Skeletal muscle cell (primary cell): Measurements from ENCODE around the gene KIF13A.
A peak's percentile ranks its signal among the peaks of the same experiment; 100 is the strongest.
"Not testable (repeated sequence)": the region's sequence is repeated elsewhere in the genome, so short reads cannot be mapped to it uniquely, and the experiment has no call there.

Experiments used
- DNase-seq: peaks from one replicate; pipeline ENCODE4 v3.0.0-alpha.2; 2010; ENCODE audit warnings: low read depth
- H3K4me3 ChIP-seq: 2 replicates; pipeline ENCODE4 v1.5.1; 2011; ENCODE audit warnings: low read depth, mild to moderate bottlenecking, control low read depth, low read length, moderate library complexity

The KIF13A gene

DNA sequence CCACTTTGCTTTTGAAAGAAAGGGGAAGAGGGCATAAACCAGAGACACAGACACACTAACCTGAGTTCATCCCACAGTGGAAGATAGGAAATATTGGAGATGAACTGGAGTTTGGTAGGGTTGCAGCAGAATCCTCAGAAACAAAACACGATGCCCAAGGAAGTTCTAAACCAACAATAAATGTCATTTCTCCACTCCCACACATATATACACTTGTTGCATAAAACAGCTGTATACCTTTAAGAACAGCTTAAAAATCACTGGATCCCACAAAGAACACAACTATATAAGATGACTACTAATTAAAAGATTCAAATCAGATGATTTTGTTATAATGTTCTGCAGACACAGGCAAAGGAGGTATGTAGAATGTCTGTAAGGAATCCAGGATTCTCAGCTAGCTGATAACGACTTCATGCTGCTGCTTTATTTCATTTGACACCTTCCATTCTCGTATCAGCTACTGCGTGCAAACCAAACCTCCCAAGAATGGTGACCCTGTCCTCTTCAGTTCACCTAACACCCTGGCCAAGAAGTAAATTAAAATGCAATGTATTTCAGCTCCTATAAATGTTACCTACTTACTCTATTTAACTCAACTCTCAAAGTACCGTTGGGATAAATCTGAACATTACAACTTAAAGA lies 14.3 kb downstream of the KIF13A start:
- no peak for DNase-seq
- no peak overlapping the region for H3K4me3 ChIP-seq

DNA sequence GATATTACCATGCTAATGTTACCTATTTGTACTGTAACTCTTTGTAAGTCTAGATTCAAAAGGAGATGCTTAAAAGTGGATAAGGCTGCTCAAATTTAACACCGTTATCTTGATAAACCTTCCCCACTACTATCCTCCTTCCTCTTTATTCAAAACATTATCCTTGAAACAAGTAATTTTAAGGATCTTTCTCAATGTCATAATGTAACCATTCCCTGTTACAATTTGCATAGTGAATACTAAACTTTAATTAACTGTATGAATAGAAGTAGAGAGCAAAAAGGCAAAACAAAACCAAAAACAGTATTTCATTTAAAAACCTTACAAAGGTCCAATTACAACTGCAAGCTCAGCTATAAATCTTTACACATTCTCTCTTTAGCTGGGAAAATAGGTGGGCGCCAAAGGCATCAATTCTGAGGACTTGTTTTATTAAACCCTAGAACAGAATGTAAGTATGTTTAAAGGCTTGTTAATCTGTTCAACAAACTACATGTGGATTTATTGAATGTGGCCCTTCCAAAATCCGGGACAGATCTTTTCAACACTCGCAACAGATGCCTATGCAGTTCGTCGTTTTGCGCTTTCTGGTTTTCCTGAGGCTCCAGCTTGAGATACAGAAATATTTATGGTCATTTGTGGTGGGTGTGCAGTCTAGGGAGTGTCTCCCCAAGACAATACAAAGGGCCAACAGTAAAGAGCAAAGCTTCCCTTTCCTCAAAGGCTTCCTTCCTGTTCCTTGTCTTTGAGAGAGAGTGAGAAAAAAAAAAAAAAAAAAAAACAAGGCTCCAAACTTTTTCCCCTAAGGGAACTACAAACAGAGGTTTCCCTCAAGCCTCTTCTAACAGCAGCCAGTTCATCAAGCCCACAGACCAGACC lies 15.1 kb downstream of the KIF13A start:
- no peak for DNase-seq
- no peak overlapping the region for H3K4me3 ChIP-seq

DNA sequence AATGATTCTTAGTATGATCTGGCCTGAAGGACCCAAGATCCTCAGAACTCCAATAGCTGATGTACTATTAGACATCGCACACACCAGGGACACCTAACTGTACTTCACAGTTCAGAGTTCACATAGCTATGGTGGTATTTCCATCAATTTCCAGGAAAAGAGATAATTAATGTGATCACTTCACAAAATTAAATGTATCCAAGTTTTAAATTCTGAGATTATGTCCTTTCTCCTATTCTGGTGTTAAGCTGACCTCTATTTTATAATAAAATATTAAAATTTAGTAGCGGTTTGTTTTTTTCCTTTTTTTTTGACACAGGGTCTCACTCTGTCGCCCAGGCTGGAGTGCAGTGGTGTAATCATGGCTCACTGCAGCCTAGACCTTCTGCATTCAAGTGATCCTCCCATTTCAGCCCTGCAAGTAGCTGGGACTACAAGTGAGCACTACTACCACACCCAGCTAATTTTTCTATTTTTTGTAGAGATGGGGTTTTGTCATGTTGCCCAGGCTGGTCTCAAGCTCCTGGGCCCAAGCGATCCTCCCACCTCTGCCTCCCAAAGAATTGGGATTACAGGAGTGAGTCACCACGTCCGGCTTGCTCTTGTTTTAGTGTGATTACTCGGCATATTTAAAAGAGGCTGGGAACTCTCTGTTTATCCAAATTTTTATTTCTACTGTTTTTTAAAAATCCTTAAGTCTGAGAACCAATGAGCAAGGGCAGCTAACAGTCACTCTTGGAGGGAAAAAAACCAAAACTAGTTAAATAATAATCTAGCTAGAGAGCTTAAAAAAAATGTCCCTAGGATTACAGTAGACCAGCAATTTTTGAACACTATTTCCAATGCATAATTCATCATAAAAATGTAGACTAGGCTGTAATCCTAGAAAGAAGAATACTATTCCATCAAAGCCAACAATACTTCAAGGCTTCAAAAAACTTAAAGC lies 16.0 kb downstream of the KIF13A start:
- no peak for DNase-seq
- H3K4me3 ChIP-seq = no peak overlapping the region

DNA sequence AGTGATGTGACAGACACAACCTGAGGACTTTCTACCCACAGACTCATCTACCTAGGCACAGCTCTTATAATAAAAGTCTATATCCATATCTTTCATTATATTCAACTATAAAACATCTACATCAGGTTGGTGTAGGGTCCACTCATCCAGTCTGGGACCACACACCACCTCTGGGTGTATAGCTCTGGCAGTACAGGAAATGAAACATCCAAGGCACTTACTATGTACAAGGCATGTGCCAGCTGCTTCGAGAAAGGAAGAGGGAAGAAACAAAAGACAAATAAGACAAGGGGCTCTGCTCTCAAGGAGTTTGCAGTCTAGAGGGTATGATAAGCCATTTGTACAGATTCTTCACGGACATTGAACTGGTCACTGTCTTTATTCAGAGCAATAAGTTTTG lies 18.6 kb downstream of the KIF13A start:
- no peak for DNase-seq

DNA sequence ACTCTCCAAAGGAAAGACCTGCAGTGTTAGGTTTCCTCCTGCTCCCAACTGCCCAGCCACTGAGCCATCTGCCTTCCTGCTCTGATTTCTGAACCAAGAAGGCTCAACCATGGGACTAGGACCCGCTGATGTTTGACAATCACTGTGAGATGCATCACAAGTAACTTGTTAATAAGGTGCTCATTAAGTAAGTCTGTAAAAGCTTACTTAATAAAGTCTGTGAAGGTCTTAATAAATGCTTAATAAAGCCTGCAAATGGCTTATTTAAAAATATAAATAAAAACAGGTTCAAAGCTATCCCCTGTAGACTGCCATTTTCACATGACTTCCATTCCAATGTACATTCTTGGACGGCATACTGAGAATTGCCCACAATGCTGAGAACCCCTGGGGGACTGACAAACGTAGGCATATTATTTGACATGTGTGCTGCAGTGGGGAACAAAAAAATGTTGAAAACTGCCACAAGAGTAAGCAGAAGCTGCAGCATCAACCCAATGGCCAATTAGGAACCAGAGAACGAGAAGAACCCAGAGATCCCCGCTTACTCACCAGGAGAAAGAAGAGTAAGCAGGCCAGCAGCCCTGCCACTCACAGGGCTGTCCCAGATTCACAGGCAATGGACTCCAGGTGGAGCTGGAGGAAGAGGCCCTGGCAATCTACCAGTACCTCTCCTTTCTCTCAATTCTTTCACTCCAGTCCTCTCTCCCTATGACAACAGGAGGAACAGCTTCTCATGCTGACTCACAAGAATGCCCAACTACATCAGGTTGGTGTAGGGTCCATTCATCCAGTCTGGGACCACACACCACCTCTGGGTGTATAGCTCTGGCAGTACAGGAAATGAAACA lies 19.5 kb downstream of the KIF13A start:
- H3K4me3 ChIP-seq = no peak overlapping the region
- no peak for DNase-seq

More for the DNA sequence above, 18.6 kb downstream of the KIF13A start:
- H3K4me3 ChIP-seq = no peak overlapping the region

DNA sequence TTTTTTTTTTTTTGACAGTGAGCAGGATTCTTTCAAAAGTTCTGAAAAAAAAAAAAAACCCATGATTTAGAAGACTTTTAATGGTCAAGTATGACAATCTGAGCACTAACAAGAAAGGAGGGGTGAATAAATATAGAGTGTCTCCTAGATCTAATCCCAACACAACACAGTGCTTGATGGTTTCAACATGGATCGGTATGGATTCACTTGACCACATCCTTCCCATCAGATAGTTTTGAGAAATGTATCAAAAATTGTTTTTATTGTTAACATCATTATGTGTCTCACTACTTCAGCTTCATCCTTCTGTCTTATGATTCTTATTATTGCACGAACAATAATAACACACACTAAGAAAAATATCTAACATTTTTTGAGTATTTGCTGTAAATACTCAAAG lies 21.0 kb downstream of the KIF13A start:
- no peak for DNase-seq
- no peak overlapping the region for H3K4me3 ChIP-seq

DNA sequence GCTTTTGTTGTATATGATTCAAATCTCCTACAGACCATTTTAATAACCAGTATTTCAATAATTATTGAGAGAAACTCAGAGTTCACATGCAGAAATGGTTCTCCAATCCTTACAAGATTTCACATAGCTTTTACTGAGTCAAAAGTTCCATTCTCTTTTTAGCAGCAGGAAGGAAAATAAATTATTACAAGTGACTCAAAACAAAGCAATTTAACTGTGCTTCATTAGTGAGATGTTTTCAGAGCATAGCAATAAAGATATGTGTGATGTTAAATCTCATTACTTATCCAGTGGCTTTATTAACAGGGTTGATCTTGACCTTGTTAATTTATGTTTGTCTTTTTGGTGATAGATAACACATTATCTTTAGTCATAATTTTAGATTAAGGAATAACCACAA lies 22.0 kb downstream of the KIF13A start:
- DNase-seq = no peak
- no peak overlapping the region for H3K4me3 ChIP-seq

DNA sequence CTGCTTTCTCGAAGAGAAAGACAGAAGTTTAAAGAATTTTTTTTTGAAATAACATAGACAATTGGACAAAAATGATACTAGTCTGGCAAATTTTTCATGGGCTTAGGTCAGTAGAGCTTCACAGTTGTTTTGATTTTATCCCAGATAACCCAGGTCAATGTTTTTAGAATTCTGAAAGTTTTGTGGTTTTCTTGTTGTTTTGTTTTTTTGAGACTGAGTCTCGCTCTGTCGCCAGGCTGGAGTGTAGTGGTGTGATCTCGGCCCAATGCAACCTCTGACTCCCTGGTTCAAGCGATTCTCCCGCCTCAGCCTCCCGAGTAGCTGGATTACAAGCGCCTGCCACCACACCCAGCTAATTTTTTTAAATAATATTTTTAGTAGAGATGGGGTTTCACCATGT lies 22.8 kb downstream of the KIF13A start:
- DNase-seq = no peak

DNA sequence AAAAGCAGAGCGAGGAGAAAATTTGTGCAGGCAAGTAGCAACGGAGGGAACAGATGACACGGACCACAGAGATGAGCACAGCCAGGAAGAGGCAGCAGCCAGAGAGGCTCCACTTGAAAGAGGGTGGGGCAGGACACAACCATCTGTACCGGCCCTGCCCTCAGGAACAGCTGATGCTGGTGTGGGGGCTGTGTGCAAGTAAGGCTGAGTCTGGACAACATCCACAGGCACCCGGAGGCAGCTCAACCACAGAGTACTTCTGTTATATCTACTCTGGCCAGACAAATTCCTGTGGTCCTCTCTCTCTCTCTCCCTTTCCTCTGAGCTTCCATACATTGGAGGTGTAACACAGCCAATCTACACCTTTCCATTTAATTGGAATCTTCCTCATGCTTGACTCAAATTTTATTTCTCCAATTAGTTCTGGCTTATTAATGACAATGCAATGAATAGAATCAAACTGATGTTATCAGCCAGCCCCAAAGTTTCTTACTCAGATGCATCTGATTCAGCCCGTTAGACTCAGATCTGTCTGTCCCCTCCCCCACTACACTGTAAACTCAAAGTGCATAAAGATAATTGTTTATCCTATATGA lies 24.9 kb downstream of the KIF13A start:
- H3K4me3 ChIP-seq = no peak overlapping the region
- DNase-seq = peak; percentile 88

More for the DNA sequence above, 22.8 kb downstream of the KIF13A start:
- no peak overlapping the region for H3K4me3 ChIP-seq

DNA sequence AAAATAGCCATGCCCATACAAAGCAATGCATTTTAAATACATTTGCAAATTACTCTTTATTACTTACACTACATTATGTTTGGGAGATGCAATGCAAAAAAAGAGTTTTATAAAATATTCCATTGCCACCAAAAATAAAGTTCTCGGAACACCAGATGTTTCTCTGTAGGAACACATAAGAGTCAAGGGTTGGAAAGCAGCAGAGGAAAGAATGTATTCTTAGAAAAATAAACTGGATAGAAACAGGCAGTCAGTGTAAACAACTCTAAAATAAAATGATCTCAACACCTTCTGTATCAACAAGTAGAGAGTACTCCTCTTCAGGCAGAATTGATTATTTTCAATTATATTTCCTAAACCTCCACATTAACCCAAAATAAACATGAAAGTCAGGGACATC lies 28.1 kb downstream of the KIF13A start:
- no peak for DNase-seq
- no peak overlapping the region for H3K4me3 ChIP-seq

DNA sequence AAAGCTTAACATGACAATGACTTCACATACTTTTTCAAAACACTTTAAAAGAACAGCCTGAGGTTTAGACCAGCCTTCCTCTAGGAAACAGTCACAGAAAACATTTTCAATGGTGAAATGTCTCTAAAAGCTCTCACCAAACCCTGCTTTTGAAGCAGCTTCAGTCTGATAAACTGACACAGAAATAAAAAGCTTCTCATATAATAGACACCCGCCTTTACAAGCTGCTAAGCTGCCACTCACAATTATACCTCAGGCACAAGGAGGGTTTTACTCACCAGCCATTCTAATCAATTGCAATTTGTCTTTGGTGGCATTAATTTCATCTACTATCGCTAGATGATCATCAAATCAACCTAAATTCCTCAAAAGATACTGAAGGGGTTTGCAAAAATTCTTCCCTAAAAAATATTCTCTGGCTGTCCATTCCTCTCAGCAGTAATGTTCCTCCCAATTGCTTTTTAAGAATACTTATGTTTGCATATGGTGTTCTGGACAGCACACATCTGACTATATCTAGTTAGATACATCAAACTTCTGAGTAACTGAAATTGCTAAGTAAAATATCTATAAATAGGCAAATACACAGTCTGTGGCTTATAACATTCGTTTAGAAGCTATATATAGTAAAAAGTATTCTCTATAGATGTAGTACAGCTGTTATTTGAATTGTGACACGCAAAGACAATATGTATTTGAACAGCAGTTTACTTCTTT lies 29.4 kb downstream of the KIF13A start:
- DNase-seq = no peak
- no peak overlapping the region for H3K4me3 ChIP-seq

DNA sequence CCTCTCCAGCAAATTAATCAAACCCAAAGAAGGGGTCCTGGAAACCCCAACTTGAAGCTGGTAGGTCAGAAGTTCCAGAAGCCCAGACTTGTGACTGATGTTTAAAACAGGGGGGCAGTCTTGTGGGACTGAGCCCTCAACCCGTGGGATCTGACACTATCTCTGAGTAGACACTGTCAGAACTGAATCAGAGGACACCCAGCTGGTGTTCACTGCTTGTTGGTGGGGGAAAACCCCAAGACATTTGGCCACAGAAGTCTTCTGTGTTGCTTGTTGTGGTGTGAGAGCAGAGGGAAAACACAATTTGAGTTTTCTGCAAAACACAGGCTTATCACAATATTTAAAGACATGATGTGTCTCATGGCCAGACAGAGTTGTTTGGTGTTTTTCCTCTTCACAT lies 29.9 kb downstream of the KIF13A start:
- no peak for DNase-seq
- H3K4me3 ChIP-seq = no peak overlapping the region

DNA sequence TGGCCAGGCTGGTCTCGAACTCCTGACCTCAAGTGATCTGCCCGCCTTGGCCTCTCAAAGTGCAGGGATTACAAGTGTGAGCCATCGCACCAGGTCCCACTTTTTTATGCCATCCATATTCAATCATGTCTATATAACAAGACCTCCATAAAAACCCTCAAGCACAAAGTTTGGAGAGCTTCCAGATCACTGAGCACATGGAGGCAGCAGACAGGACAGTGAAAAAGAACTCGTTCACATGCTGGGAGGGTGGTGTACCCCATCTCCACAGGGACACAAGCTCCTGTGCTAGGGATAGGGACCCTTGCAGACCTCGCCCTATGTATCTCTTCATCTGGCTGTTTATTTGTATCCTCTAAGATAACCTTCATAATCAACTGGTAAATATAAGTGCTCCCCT lies 30.3 kb downstream of the KIF13A start:
- no peak overlapping the region for H3K4me3 ChIP-seq
- no peak for DNase-seq

DNA sequence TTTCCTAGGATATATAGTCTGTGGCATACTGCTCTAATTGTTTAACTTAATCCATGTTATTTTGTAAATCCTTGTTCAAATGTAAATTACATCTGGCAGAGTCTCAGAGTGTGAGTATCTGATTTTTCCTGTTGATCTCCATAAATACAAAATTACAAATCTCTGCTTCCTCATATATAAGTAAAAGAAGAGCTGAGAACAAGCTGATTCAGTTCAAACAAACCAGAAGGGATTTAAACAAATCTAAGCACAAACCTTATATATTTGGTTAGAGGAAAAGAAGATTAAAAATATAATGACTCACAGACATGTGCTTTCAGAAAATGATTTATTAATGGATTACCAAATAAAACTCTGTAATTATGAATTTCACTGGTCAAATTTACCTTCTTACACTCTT lies 37.3 kb downstream of the KIF13A start:
- H3K4me3 ChIP-seq = no peak overlapping the region
- no peak for DNase-seq

DNA sequence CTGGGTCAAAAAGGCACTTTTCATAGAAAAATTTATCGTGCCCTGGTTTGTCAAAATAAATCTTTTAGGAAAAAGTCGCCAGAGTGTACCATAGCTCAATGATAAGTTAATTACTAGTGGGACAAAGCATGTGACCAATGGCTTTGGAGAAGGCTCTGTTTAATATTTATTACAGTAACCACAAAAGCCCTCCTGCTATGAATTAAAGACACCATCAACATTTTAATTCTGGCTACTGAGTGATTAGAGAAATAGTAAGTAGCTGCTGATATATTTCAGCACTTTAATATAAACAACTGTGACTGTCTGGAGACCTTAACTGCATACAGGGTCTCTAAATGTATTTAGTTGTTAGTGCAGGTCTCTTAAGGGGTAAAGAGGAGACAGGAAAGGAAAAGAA lies 38.3 kb downstream of the KIF13A start:
- no peak for DNase-seq
- no peak overlapping the region for H3K4me3 ChIP-seq

DNA sequence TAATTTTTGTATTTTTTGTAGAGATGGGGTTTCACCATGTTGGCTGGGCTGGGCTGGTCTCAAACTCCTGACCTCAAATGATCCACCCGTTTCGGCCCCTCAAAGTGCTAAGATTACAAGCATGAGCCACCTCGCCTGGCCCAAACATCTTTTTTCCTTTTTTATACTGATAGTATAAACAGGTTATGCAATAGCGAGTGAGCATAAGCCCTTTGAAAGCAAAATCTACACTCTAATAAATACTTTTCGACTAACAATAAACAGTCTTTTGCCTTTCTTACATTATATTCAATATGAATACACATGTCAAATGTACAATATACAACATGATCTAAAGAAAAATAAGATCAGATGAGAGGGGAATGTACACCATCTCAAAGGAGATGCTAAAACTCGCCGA lies 38.7 kb downstream of the KIF13A start:
- DNase-seq = no peak
- no peak overlapping the region for H3K4me3 ChIP-seq

DNA sequence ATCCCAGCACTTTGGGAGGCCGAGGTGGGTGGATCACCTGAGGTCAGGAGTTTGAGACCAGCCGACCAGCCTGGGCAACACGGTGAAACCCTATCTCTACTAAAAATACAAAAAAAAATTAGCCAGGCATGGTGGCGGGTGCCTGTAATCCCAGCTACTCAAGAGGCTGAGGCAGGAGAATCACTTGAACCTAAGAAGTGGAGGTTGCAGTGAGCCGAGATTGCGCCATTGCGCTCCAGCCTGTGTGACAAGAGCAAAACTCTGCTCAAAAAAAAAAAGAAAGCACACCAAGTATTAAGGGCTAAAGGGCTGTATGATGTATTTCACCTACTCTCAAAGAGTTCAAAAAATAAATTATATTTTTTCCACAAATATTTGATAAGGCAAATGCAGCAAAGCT lies 39.9 kb downstream of the KIF13A start:
- not testable (repeated sequence) for H3K4me3 ChIP-seq

DNA sequence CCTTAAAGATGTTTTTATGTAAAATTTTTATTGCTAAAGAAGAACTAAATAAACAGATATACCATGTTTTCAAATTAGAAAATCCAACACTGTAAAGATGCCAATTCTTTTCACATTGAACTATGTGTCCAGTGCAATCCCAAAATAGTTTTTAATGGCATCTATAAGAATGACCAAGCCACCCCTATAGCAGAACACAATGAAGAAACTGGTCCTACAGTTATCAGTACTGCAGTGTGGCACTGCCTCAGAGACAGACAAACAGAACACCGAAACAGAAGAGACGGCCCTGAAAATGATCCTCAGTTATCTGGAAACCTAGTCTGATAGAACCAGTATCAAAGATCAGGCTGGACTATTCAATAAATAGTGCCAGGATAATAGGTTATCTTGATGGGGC lies 41.9 kb downstream of the KIF13A start:
- DNase-seq = no peak
- no peak overlapping the region for H3K4me3 ChIP-seq

More for the DNA sequence above, 39.9 kb downstream of the KIF13A start:
- DNase-seq = not testable (repeated sequence)
